ENCODE data around the gene PEAR1. TPM values are rescaled to one million over a fixed set of nuclear protein-coding genes. Genes with fewer than 3 reads are reported as not detected.

PEAR1 gene
- total RNA-seq, 1 experiment from 2014 or later, result 11.9 TPM

DNA sequence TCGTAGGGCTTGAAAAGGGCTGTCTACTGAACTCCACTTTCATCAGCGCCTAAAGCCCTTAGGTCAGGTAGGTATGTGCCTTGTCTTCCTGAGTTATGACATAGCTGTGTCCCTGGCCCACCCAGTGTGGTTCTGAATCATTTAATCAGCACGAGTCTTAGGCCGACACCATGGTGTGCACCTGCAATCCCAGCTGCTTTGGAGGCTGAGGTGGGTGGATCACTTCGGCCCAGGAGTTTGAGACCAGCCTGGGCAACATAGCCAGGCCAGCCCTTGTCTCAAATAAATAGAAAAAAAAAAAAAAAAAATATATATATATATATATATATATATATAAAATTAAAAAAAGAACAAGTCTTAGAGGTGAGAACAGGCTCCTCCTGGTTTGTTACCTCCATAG lies 42.7 kb downstream of the PEAR1 start:
- no TSS peak for BruUV-seq (replicated peaks)
- Histone ChIP-seq H3K27me3 (ENCODE audit: low read length) (no peaks in the 10 kb centered on the region), H4K20me1 (ENCODE audit: low read length) (no peaks in the 10 kb centered on the region), H3K36me3 (ENCODE audit: low read depth, low read length) (peaks cover 10% of the 10 kb centered on the region; the same call in 1 of the 2 replicates), H2AFZ (ENCODE audit: low read length) (no peak overlapping the region), H3K9me2 (replicated peaks; ENCODE audit: low read length) (no peaks in the 10 kb centered on the region), H3K27ac (ENCODE audit: low read length) (no peak overlapping the region), H3K9ac (ENCODE audit: low read length) (no peak overlapping the region), H3K9me3 (ENCODE audit: low read length) (no peaks in the 10 kb centered on the region), H3K4me3 (ENCODE audit: low read length) (no peak overlapping the region), H3K4me1 (ENCODE audit: insufficient read depth, low read length) (no peaks in the 10 kb centered on the region), H3K79me2 (ENCODE audit: low read length) (no peaks in the 10 kb centered on the region), H3K4me2 (ENCODE audit: low read length) (no peak overlapping the region), H3F3A (ENCODE audit: low read length, unreplicated experiment) (no peaks in the 10 kb centered on the region)
- ChIA-PET POLR2A (ENCODE audit: unreplicated experiment) (no interaction called here), CTCF (no interaction called here)
- intact Hi-C loops (cut with micrococcal nuclease), result no loop called here
- TF ChIP-seq, protein P1, sequence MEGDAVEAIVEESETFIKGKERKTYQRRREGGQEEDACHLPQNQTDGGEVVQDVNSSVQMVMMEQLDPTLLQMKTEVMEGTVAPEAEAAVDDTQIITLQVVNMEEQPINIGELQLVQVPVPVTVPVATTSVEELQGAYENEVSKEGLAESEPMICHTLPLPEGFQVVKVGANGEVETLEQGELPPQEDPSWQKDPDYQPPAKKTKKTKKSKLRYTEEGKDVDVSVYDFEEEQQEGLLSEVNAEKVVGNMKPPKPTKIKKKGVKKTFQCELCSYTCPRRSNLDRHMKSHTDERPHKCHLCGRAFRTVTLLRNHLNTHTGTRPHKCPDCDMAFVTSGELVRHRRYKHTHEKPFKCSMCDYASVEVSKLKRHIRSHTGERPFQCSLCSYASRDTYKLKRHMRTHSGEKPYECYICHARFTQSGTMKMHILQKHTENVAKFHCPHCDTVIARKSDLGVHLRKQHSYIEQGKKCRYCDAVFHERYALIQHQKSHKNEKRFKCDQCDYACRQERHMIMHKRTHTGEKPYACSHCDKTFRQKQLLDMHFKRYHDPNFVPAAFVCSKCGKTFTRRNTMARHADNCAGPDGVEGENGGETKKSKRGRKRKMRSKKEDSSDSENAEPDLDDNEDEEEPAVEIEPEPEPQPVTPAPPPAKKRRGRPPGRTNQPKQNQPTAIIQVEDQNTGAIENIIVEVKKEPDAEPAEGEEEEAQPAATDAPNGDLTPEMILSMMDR (conservative IDR thresholded peaks at IDR 0.05; ENCODE audit: low read depth, low read length), result no peak
- TF ChIP-seq EZH2 (IDR thresholded peaks at IDR 0.05; ENCODE audit: low read length, unreplicated experiment) (no peak), EZH2phosphoT487 (IDR thresholded peaks at IDR 0.05; ENCODE audit: borderline replicate concordance, low read length) (no peak)
- ATAC-seq, result no peak
- DNase-seq, result no peak

DNA sequence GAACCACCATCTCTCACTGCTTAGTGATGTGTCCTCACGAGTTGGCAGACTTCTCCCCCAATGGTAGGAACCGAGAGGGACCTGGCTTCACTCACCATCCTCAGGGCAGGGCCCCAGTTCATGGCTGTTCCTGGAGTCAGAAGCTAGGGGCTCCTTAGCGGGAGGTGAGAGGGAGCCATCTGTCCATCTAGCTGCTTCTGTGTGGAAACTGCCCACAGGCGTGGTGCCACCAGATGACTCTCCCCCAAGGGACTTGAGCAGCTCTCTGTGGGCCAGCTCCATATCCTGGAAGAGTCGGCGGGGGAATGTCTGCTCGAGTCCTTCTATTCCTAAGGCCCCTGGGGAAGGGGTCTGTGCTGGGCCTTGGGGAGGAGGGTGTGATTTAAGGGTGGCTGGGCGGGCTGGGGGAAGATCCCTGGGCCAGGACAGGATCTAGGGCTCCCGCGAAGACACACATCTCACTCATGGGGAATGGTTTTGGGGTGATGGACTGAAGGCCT lies 43.3 kb downstream of the PEAR1 start:
- Histone ChIP-seq H3K4me3 (ENCODE audit: low read length) (no peak overlapping the region), H4K20me1 (ENCODE audit: low read length) (no peaks in the 10 kb centered on the region), H3K79me2 (ENCODE audit: low read length) (no peaks in the 10 kb centered on the region), H3K36me3 (ENCODE audit: low read depth, low read length) (peaks cover 10% of the 10 kb centered on the region; the same call in 1 of the 2 replicates), H3K4me1 (ENCODE audit: insufficient read depth, low read length) (no peaks in the 10 kb centered on the region), H3K9me2 (replicated peaks; ENCODE audit: low read length) (no peaks in the 10 kb centered on the region), H3K9me3 (ENCODE audit: low read length) (no peaks in the 10 kb centered on the region), H3F3A (ENCODE audit: low read length, unreplicated experiment) (no peaks in the 10 kb centered on the region), H3K4me2 (ENCODE audit: low read length) (no peak overlapping the region), H3K9ac (ENCODE audit: low read length) (no peak overlapping the region), H3K27me3 (ENCODE audit: low read length) (no peaks in the 10 kb centered on the region), H2AFZ (ENCODE audit: low read length) (no peak overlapping the region), H3K27ac (ENCODE audit: low read length) (no peak overlapping the region)
- intact Hi-C loops (cut with micrococcal nuclease), result no loop called here
- TF ChIP-seq EZH2 (IDR thresholded peaks at IDR 0.05; ENCODE audit: low read length, unreplicated experiment) (no peak), EZH2phosphoT487 (IDR thresholded peaks at IDR 0.05; ENCODE audit: borderline replicate concordance, low read length) (no peak)
- TF ChIP-seq, protein P1 (conservative IDR thresholded peaks at IDR 0.05; ENCODE audit: low read depth, low read length), result no peak
- CTCF ChIA-PET, result no interaction called here
- DNase-seq (no peak), ATAC-seq (no peak)
- no TSS peak for BruUV-seq (replicated peaks)
- POLR2A ChIA-PET (ENCODE audit: unreplicated experiment), result no interaction called here

DNA sequence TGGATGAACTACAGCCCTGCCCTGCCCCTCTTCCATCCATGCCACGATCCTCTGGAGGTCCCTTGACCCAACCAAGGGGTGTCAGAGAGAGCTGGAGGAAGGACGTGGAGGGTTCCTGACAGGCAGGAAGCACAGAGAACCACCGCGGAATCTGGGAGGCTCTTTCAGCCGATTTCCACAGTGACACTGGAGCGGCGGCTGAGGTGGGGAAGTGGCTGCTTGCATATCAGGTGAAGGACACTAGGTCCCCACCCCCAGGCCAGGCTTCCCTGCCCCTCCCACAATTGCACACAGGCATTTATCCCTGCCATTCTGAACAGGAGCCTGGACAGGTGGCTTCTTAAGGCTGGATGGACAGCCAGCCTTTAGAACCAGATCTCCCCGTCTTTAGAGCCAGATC lies 44.4 kb downstream of the PEAR1 start:
- CTCF ChIA-PET, result no interaction called here
- DNase-seq, result no peak
- intact Hi-C loops (cut with micrococcal nuclease), result no loop called here
- Histone ChIP-seq H3K36me3 (ENCODE audit: low read depth, low read length) (peaks cover 14% of the 10 kb centered on the region; the same call in 1 of the 2 replicates), H3K4me2 (ENCODE audit: low read length) (no peak overlapping the region), H2AFZ (ENCODE audit: low read length) (no peak overlapping the region), H3K27me3 (ENCODE audit: low read length) (no peaks in the 10 kb centered on the region), H3K4me3 (ENCODE audit: low read length) (no peak overlapping the region), H3K4me1 (ENCODE audit: insufficient read depth, low read length) (no peaks in the 10 kb centered on the region), H3K27ac (ENCODE audit: low read length) (no peak overlapping the region), H3K79me2 (ENCODE audit: low read length) (no peaks in the 10 kb centered on the region), H3F3A (ENCODE audit: low read length, unreplicated experiment) (no peaks in the 10 kb centered on the region), H3K9me3 (ENCODE audit: low read length) (no peaks in the 10 kb centered on the region), H3K9ac (ENCODE audit: low read length) (no peak overlapping the region), H3K9me2 (replicated peaks; ENCODE audit: low read length) (no peaks in the 10 kb centered on the region), H4K20me1 (ENCODE audit: low read length) (no peaks in the 10 kb centered on the region)
- no peak for ATAC-seq
- TF ChIP-seq, protein P1 (conservative IDR thresholded peaks at IDR 0.05; ENCODE audit: low read depth, low read length), result no peak
- TF ChIP-seq EZH2phosphoT487 (IDR thresholded peaks at IDR 0.05; ENCODE audit: borderline replicate concordance, low read length) (no peak), EZH2 (IDR thresholded peaks at IDR 0.05; ENCODE audit: low read length, unreplicated experiment) (no peak)
- BruUV-seq (replicated peaks), result no TSS peak
- POLR2A ChIA-PET (ENCODE audit: unreplicated experiment), result no interaction called here
